ENCODE data around the gene SOCS1.
"Not testable (repeated sequence)": the region's sequence is repeated elsewhere in the genome, so short reads cannot be mapped to it uniquely, and the experiment has no call there.

SOCS1 gene

DNA sequence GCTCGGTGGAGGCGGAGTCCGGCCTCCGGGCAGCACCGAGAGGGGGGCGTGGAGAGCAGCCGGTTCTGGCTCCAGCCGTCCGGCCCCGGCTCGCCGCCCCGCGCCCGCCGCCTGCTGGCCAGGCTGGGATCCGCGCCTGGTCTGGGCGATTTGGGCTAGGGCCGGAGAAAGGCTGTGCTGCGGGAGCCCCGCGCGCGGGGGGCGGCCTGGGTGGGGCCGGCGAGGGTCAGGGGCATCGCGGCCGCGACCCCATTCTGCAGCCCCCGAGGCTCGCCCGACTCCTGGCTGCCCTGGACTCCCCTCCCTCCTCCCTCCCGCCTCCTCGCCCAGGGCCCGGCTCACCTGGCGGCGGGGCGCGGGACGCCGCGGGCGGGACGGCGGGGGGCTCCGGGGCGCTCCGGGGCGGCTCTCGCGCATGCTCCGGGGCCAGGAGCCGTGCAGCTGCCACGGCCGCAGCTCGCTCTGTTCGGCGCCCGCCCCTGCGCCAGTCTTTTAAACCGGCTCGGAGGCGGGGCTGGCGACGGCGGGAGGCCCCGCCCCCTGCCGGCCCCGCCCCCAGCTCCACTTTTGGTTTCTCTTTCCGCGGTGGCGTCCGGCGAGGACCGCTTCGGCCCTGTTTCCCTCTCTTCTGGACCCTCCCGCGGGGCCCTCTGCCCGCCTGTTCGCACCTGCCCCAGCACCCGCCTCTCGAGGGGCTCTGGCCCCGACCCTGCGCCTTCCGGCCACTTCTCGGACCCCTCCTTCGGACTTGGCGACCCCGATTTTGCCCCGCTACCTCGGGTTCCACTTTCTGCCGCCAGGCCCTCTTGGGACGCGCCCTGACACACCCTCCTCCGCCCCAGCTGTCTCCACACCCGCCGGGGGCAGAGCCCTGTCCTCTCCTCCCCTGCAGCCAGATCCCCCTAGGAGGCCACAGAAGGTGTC is at the start of gene SOCS1:
TSS of gene SOCS1 (minus strand) at position 468 of the 924 bp plus-strand sequence. CDS start 726 bp downstream, outside the sequence.
- H3K9me3 Mint-ChIP-seq, result no peaks in the 10 kb centered on the region
- intact Hi-C loops (cut with micrococcal nuclease), result loop anchor here (1.0 to 10.0 kb wide), 5 partner anchors 41 to 285 kb away; no protein-coding TSS in a partner anchor
- H3K4me1 Mint-ChIP-seq (ENCODE audit: low read depth), result peaks cover 54% of the 10 kb centered on the region
- peaks cover 11% of the 10 kb centered on the region for H3K27me3 Mint-ChIP-seq
- peak within 1 kb of the TSS; percentile 99 for H3K4me3 Mint-ChIP-seq
- H3K27ac Mint-ChIP-seq, result peak within 1 kb of the TSS; percentile 99
- peaks cover 47% of the 10 kb centered on the region for H3K36me3 Mint-ChIP-seq (ENCODE audit: low read depth)

DNA sequence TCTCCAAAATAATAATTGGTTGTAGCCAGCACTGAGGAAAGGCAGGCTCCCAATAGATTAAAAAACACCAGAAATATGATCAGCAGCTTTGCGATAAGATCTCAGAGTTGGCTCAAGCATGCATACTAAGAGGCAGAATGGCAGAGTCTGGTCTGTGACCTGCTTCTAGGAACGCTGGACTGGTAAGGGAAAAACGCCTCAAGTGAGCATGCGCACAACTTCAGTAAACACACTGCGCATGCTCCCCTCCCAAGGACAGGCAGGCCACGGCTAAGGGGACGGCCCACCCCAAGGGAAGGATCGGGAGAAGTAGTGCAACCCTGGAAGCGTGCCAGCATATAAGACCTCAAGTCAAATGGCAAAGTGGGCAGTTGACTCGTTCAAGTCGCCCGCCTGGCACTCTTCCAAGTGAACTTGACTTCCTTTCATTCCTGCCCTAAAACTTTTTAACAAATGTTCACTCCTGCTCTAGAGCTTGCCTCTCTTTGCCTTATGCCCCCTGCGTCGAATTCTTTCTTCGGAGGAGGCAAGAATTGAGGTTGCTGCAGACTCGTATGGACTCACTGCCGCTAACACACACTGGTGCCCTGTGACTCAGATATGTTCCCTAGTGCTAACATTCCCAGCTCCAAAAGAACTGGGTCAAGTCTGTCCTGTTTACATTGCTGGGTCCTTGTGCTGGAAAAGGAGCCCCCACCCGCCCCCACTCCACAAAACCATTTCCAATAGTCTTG is 47.6 kb upstream of the SOCS1 start:
- Mint-ChIP-seq H3K9me3 (no peaks in the 10 kb centered on the region), H3K4me3 (no peak overlapping the region), H3K4me1 (ENCODE audit: low read depth) (peaks cover 52% of the 10 kb centered on the region), H3K27me3 (peaks cover 30% of the 10 kb centered on the region), H3K27ac (no peak overlapping the region), H3K36me3 (ENCODE audit: low read depth) (no peaks in the 10 kb centered on the region)
- intact Hi-C loops (cut with micrococcal nuclease), result no loop called here

DNA sequence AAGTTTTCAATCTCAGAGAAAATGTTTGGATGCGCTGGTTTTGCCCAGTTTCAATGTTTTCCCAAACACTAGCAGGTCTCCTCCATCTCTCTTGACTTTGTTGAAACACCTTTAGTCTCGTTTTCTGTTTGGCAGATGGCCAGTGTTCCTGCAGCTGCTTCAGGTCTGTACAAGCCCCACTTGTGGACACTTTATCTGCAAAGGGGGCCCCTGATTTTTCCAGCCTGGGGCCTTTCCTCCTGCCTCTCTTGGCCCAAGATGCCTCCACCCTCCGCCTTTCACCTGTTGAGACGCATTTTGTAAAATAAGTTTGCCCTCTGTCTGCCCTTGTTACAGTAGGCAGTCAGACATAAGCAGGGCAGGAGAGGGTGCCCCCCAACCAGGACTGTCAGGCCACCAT is 47.0 kb upstream of the SOCS1 start:
- Mint-ChIP-seq H3K27ac (no peak overlapping the region), H3K36me3 (ENCODE audit: low read depth) (no peaks in the 10 kb centered on the region), H3K4me1 (ENCODE audit: low read depth) (peaks cover 51% of the 10 kb centered on the region), H3K27me3 (peaks cover 29% of the 10 kb centered on the region), H3K9me3 (no peaks in the 10 kb centered on the region), H3K4me3 (no peak overlapping the region)
- intact Hi-C loops (cut with micrococcal nuclease), result no loop called here

- Mint-ChIP-seq H3K9me3 (no peaks in the 10 kb centered on the region), H3K27ac (peak overlapping the region; percentile 25), H3K4me1 (ENCODE audit: low read depth) (peaks cover 51% of the 10 kb centered on the region), H3K27me3 (peaks cover 29% of the 10 kb centered on the region), H3K36me3 (ENCODE audit: low read depth) (no peaks in the 10 kb centered on the region), H3K4me3 (no peak overlapping the region)
- intact Hi-C loops (cut with micrococcal nuclease), result no loop called here
These were observed 45.9 kb upstream of the SOCS1 start for GRCh38 chr16:11301645-11302501.

DNA sequence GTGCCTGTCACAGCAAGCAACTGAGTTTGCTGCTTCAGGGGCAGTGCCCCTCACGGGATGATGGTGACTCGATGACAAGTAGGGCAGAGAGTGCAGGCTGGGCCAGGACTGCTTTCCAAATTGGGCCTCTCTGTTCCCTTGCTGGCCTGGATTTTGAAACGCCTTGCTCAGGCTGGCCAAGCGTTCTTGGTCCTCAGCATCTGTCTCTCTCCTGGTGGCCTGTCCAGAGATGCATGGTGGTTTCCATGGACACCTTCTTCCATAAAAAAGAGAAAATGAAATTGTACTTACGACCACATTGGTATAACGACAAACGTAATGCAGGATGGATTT is 44.5 kb upstream of the SOCS1 start:
- Mint-ChIP-seq H3K4me1 (ENCODE audit: low read depth) (peaks cover 45% of the 10 kb centered on the region), H3K27me3 (peaks cover 29% of the 10 kb centered on the region), H3K9me3 (no peaks in the 10 kb centered on the region), H3K27ac (no peak overlapping the region), H3K36me3 (ENCODE audit: low read depth) (no peaks in the 10 kb centered on the region), H3K4me3 (no peak overlapping the region)
- intact Hi-C loops (cut with micrococcal nuclease), result no loop called here

DNA sequence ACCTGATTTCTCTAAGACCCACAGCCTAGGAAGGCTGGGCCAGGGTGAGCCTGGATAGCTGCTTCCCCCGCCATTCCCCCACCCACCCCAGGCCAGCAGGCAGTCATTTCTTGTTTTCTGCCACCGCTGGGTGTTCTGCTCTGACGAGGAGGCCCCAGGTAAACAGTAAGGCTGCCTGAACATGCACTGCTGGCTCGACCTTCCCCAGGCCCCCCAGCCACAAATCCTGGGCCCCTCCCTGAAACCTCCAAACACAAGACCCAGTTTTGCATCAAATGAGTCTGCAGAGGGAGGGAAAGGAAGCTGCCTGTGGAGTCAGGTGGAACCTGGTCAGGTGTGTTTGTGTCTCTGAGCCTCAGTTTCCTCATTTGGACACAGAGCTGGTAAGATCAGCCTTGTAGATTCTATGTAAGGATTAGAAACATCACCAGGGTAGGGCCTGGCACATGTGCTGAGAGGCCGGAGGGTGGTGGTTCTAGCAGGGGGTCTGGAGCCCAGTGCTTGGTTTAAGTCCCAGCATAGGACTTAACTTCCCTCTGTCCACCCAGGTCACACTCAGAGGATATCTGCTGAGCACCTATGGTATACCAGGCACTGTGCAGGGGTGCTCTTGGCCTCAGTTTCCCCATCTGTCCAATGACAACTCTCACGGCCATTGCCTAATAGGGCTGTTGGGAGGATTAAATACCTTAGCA is 44.0 kb upstream of the SOCS1 start:
- H3K27me3 Mint-ChIP-seq, result peaks cover 32% of the 10 kb centered on the region
- no peaks in the 10 kb centered on the region for H3K36me3 Mint-ChIP-seq (ENCODE audit: low read depth)
- H3K4me3 Mint-ChIP-seq, result no peak overlapping the region
- H3K9me3 Mint-ChIP-seq, result no peaks in the 10 kb centered on the region
- intact Hi-C loops (cut with micrococcal nuclease), result loop anchor here (5.0 kb wide), 1 partner anchor 43 kb away; the partner anchor contains the start of gene SOCS1
- no peak overlapping the region for H3K27ac Mint-ChIP-seq
- H3K4me1 Mint-ChIP-seq (ENCODE audit: low read depth), result peaks cover 45% of the 10 kb centered on the region

DNA sequence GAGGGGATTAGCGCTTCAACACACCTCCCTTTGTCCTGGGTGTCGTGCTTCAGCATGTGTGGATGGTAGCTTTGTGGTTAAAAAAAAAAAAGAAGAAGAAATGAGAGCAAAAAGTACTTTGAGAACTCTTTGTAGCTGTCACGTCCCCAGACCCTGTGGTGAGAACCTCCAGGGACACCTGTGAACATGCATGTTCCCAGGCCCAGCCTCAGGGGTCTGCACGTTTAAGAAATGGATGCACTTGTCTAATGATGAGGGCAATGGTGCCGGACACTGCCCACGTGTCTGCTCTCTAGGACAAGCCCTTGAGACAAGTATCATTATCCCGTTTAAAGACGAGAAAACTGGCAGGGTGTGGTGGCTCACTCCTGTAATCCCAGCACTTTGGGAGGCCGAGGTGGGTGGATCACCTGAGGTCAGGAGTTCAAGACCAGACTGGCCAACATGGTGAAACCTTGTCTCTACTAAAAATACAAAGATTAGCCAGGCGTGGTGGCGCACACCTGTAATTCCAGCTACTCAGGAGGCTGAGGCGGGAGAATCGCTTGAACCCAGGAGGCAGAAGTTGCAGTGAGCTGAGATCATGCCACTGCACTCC is 43.0 kb upstream of the SOCS1 start:
- intact Hi-C loops (cut with micrococcal nuclease), result loop anchor here (5.0 kb wide), 1 partner anchor 42 kb away; the partner anchor contains the start of gene SOCS1
- Mint-ChIP-seq H3K27ac (peak overlapping the region; percentile 30), H3K4me1 (ENCODE audit: low read depth) (peaks cover 39% of the 10 kb centered on the region), H3K27me3 (peaks cover 35% of the 10 kb centered on the region)
- H3K4me3 Mint-ChIP-seq; H3K9me3 Mint-ChIP-seq; H3K36me3 Mint-ChIP-seq (ENCODE audit: low read depth): not testable (repeated sequence)

GRCh38 chr16:11298143-11298900 is 42.3 kb upstream of the SOCS1 start:
- H3K27me3 Mint-ChIP-seq, result peaks cover 33% of the 10 kb centered on the region
- H3K4me3 Mint-ChIP-seq, result no peak overlapping the region
- H3K4me1 Mint-ChIP-seq (ENCODE audit: low read depth), result peaks cover 32% of the 10 kb centered on the region
- H3K36me3 Mint-ChIP-seq (ENCODE audit: low read depth), result no peaks in the 10 kb centered on the region
- no peaks in the 10 kb centered on the region for H3K9me3 Mint-ChIP-seq
- peak overlapping the region; percentile 72 for H3K27ac Mint-ChIP-seq
- intact Hi-C loops (cut with micrococcal nuclease), result loop anchor here (5.0 kb wide), 1 partner anchor 41 kb away; the partner anchor contains the start of gene SOCS1

DNA sequence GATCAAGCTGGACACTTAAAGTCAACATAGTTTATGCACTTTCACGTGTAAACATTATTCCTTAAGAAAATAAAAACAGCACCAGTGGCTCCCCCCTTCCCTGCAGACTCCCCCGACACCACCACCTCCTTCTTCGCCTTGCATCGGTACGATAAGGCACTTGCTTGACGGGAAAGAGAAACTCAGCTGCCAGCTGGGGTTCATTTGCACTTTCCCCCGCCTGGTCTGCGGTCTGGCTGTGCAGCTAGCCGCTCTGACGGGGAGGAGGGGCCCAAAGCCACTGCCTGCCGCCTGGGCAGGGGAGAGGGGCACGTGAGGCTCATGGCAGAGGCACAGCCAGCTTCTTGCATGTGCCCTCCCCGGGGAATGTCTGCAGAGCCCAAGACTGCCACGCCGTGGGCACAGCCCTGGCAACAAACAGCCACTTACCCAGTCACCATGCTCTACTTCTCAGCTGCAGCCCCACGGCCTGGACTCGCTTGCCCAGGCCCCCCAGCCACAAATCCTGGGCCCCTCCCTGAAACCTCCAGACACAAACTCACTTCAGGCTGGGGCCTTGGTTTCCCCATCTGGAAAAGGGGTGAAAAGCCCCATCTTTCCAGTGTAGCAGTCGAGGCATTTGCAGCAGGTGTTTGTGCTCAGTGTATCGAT is 41.6 kb upstream of the SOCS1 start:
- Mint-ChIP-seq H3K27me3 (peaks cover 35% of the 10 kb centered on the region), H3K4me1 (ENCODE audit: low read depth) (peaks cover 27% of the 10 kb centered on the region), H3K36me3 (ENCODE audit: low read depth) (no peaks in the 10 kb centered on the region), H3K9me3 (no peaks in the 10 kb centered on the region), H3K4me3 (peak overlapping the region; percentile 42), H3K27ac (peak overlapping the region; percentile 72)
- intact Hi-C loops (cut with micrococcal nuclease), result loop anchor here (5.0 kb wide), 1 partner anchor 40 kb away; the partner anchor contains the start of gene SOCS1

GRCh38 chr16:11296706-11297491 is 40.9 kb upstream of the SOCS1 start:
- Mint-ChIP-seq H3K4me3 (no peak overlapping the region), H3K36me3 (ENCODE audit: low read depth) (no peaks in the 10 kb centered on the region), H3K9me3 (no peaks in the 10 kb centered on the region), H3K4me1 (ENCODE audit: low read depth) (peaks cover 27% of the 10 kb centered on the region), H3K27ac (peak overlapping the region; percentile 72), H3K27me3 (peaks cover 35% of the 10 kb centered on the region)
- intact Hi-C loops (cut with micrococcal nuclease), result loop anchor here (5.0 kb wide), 1 partner anchor 40 kb away; the partner anchor contains the start of gene SOCS1

- H3K36me3 Mint-ChIP-seq (ENCODE audit: low read depth), result no peaks in the 10 kb centered on the region
- H3K27ac Mint-ChIP-seq, result no peak overlapping the region
- H3K4me1 Mint-ChIP-seq (ENCODE audit: low read depth), result peaks cover 27% of the 10 kb centered on the region
- H3K27me3 Mint-ChIP-seq, result peaks cover 41% of the 10 kb centered on the region
- intact Hi-C loops (cut with micrococcal nuclease), result loop anchor here (5.0 kb wide), 1 partner anchor 39 kb away; the partner anchor contains the start of gene SOCS1
- H3K4me3 Mint-ChIP-seq, result no peak overlapping the region
- H3K9me3 Mint-ChIP-seq, result no peaks in the 10 kb centered on the region
These were observed 40.3 kb upstream of the SOCS1 start for GRCh38 chr16:11296351-11296705.

Data from dendritic cell treated with granulocyte-macrophage colony-stimulating factor and Interleukin-4, amounts not matched to agents 40 ng/mL and 50 ng/mL, for 4 days (primary cell).